ENCODE results near the gene SLC22A31. TPM values are rescaled to one million over a fixed set of nuclear protein-coding genes. Genes with fewer than 3 reads are reported as not detected.
A peak's percentile ranks its signal among the peaks of the same experiment; 100 is the strongest.

Gene SLC22A31
- total RNA-seq, 1 experiment from 2014 or later: 53.7 TPM

DNA sequence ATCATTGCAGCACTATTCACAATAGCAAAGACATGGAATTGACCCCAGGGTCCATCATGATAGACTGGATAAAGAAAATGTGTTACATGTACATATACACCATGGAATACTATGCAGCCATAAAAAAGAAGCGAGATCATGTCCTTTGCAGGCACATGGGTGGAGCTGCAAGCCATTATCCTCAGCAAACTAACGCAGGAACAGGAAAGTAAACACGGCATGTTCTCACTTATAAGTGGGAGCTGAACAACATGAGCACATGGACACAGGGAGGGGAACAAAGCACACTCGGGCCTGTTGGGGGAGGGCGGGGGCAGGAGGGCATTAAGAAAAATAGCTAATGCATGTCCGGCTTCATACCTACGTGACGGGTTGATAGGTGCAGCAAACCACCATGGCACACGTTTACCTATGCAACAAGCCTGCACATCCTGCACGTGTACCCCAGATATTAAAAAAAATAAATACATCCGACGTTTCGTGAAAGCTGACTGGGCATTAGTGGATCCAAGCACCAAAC is 46.1 kb upstream of the SLC22A31 start:
- ATAC-seq: no peak
- POLR2A ChIA-PET: interaction anchor here (0.7 to 1.3 kb wide), 4 partner anchors 18 to 88 kb away, joined by 3 read pairs; partner anchors contain the start of gene ZNF778

More for the DNA sequence above, 46.1 kb upstream of the SLC22A31 start:
- no peak for DNase-seq (ENCODE audit: low read depth, low spot score)
- Histone ChIP-seq H3K4me3 (replicated peaks in 1 of 2; ENCODE audit: low read depth in 1 of 2, low read length in 2 of 2) (peak overlapping the region; percentile 50 to 68), H3K79me2 (ENCODE audit: insufficient read depth, low read length) (peaks cover 5% of the 10 kb centered on the region; the same call in 1 of the 2 replicates), H3K9me2 (ENCODE audit: insufficient read depth) (no peaks in the 10 kb centered on the region), H3K27ac (ENCODE audit: low read depth, low read length) (peak overlapping the region; percentile 77), H3K9ac (ENCODE audit: low read length) (peak overlapping the region; percentile 75), H4K20me1 (ENCODE audit: insufficient read depth) (no peaks in the 10 kb centered on the region), H3K9me3 (ENCODE audit: control insufficient read depth in 1 of 2, insufficient read depth in 1 of 2, low read depth in 1 of 2, low read length in 2 of 2) (peaks cover 0 to 11% of the 10 kb centered on the region in 2 experiments; a peak in 1 of 4 replicates), H2AFZ (ENCODE audit: low read depth, low read length, poor library complexity, severe bottlenecking) (no peak overlapping the region), H3K4me1 (ENCODE audit: control insufficient read depth in 1 of 2, insufficient read depth in 2 of 2, low read length in 2 of 2) (peaks cover 7 to 18% of the 10 kb centered on the region in 2 experiments; a peak in 2 of 4 replicates), H3K36me3 (ENCODE audit: control insufficient read depth in 1 of 2, insufficient read depth in 2 of 2, low read length in 2 of 2) (no peaks in the 10 kb centered on the region), H3K27me3 (ENCODE audit: insufficient read depth, low read length) (no peaks in the 10 kb centered on the region), H3K4me2 (ENCODE audit: low read length) (peak overlapping the region; percentile 96)
- intact Hi-C loops (cut with micrococcal nuclease): loop anchor here (10.0 kb wide), 1 partner anchor 78 kb away; no protein-coding TSS in a partner anchor
- ChIA-PET CTCF (no interaction called here), RAD21 (ENCODE audit: low non-redundant PET in 1 of 2, low total read pairs in 2 of 2, uncharacterized antibody in 2 of 2, unreplicated experiment in 2 of 2) (no interaction called here)
- BruUV-seq (replicated peaks): TSS peak; percentile 78
- TF ChIP-seq SIN3A (IDR thresholded peaks at IDR 0.05; ENCODE audit: low read depth): no peak
- no peak for TF ChIP-seq ZFX (IDR thresholded peaks at IDR 0.05)
- TF ChIP-seq CEBPB (IDR thresholded peaks at IDR 0.05; ENCODE audit: low read depth): no peak
- no peak for TF ChIP-seq YY1 (IDR thresholded peaks at IDR 0.05; ENCODE audit: extremely low read depth, insufficient replicate concordance, low read depth, low read length)
- TF ChIP-seq EZH2 (IDR thresholded peaks at IDR 0.05): no peak
- TF ChIP-seq, protein P1, sequence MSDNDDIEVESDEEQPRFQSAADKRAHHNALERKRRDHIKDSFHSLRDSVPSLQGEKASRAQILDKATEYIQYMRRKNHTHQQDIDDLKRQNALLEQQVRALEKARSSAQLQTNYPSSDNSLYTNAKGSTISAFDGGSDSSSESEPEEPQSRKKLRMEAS (IDR thresholded peaks at IDR 0.05): no peak
- TF ChIP-seq SP1 (IDR thresholded peaks at IDR 0.05; ENCODE audit: low read depth): no peak
- no peak for TF ChIP-seq ATF3 (IDR thresholded peaks at IDR 0.05)
- no peak for TF ChIP-seq RAD21 (IDR thresholded peaks at IDR 0.05; ENCODE audit: low read depth)
- no peak for TF ChIP-seq ZBTB33 (IDR thresholded peaks at IDR 0.05; ENCODE audit: extremely low read depth, insufficient replicate concordance, low read length)
- no peak for TF ChIP-seq POLR2AphosphoS5 (IDR thresholded peaks at IDR 0.05; ENCODE audit: low read depth, low read length)
- no peak for TF ChIP-seq EZH2phosphoT487 (IDR thresholded peaks at IDR 0.05; ENCODE audit: borderline replicate concordance)
- TF ChIP-seq ZNF274 (IDR thresholded peaks at IDR 0.05; ENCODE audit: low read depth, low read length): no peak

Data from HCT116 (cell line).